HG03460 (cell line): ENCODE results near the gene NPSR1.
"Not testable (repeated sequence)": the region's sequence is repeated elsewhere in the genome, so short reads cannot be mapped to it uniquely, and the experiment has no call there.

Experiments used
- ATAC-seq: cut with Tn5 transposase; IDR thresholded peaks from one replicate; pipeline ENCODE4 v1.9.1; 2021; ENCODE audit not compliant: unreplicated experiment

Gene NPSR1

DNA sequence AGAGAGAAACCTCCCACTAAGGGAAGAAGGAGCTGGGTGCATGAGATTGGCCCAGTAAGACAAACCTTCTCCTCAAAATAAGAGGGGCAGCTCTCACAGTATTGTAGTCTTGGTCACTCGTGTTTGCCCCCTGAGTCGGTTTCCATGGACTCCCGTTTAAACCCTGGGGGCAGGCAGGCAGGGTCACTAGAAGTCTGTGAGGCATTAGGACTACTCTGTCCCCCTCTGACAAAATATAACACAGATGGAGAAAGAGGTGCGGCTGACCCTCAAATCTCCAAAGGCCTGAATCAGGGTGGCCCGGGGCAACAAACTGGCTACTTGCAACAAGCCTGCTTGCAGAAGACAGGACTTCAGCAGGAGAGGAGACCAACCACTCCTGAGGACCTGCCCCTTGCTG lies 210.6 kb downstream of the NPSR1 start:
- not testable (repeated sequence) for ATAC-seq

GRCh38 chr7:34869057-34869456 lies 211.0 kb downstream of the NPSR1 start:
- no peak for ATAC-seq

DNA sequence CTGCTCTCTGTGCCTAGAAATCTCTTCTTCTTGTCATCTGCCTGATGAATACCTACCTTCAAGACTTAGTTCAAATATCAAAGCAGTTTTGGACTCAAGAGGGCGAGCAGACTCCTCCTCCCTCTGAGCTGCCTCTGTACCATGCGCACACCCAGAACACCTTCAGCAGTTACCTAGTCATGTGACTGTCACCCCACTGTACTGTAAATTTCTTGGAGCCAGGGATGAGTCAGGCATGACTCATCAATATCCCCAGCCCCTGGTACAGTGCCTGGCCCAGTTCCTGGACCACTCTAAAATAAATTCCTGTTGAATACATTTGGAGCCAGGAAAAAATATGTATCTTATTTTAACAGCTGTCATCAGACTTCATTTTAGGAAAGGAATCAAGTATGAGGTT lies 212.0 kb downstream of the NPSR1 start:
- ATAC-seq = not testable (repeated sequence)

DNA sequence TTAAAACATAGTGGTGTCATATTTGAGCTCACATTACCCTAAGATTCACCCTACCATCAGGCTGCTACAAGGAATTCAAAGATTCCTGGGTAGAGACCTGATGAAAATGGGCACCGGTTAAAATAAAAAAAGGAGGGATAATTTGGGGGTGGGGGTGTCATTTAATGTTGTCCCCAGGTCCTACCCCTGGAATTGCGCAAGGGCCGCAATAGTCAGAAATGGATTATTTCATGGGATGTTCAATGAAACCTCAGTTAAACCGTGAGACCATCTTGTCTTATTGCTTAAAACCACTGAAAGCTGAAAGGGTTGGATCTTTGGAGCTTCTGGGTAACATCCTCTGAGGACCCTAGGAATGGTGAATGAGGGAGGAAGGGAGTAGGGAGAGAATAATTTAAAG lies 216.3 kb downstream of the NPSR1 start:
- not testable (repeated sequence) for ATAC-seq

GRCh38 chr7:34875481-34875880 lies 217.5 kb downstream of the NPSR1 start:
- ATAC-seq = no peak

- ATAC-seq = not testable (repeated sequence)
Measured at GRCh38 chr7:34878944-34879735, 221.1 kb downstream of the NPSR1 start.

DNA sequence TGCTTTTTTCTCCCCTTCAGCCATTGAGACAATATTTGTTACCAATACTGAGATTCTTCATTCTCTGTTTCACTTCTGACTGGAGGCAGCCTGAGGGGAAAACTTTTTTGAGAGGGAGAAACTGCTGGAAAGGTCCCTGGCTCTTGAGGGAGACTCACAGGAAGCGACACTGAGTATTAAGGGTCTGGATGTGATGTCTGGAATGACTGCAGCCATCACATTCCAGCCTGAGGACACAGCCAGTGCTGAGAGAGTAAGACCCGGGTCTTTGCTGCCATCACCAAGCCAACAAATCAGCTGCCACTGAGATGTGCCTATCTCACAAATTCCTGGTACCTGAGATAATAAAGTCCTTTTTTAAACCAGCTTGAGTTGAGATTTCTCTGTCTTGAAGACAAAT lies 221.9 kb downstream of the NPSR1 start:
- no peak for ATAC-seq

DNA sequence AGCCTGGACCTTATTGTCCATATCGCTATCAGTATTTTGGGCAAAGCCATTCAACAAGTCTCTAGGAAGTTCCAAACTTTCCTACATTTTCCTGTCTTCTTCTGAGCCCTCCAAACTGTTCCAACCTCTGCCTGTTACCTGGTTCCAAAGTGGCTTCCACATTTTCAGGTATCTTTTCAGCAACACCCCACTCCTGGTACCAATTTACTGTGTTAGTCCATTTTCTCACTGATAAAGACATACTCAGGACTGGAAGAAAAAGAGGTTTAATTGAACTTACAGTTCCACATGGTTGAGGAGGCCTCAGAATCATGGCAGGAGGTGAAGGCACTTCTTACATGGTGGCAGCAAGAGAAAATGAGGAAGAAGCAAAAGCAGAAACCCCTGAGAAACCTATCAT lies 225.8 kb downstream of the NPSR1 start:
- ATAC-seq = not testable (repeated sequence)

GRCh38 chr7:34886856-34887255 lies 228.8 kb downstream of the NPSR1 start:
- no peak for ATAC-seq

- no peak for ATAC-seq
Measured at GRCh38 chr7:34889951-34890350, 231.9 kb downstream of the NPSR1 start.

GRCh38 chr7:34895202-34895601 lies 237.2 kb downstream of the NPSR1 start:
- no peak for ATAC-seq
